MM.1S (cell line): Measurements from ENCODE around the gene RPS18.
A peak's percentile ranks its signal among the peaks of the same experiment; 100 is the strongest.

Experiments used
- DNase-seq: peaks from one replicate; pipeline ENCODE4 v3.0.0-alpha.2; 2015
- H2AFZ ChIP-seq: fragments of 300-600 bp; sonication (generic); 2 replicates; pipeline ENCODE4 v1.6.0; 2016; ENCODE audit warnings: antibody characterized with exemption, low read length
- H3F3A ChIP-seq: fragments of 300-600 bp; sonication (generic); 2 replicates; pipeline ENCODE4 v1.6.1; 2016; ENCODE audit warnings: mild to moderate bottlenecking, antibody characterized with exemption, low read length, moderate library complexity, mixed read lengths; ENCODE audit not compliant: insufficient read depth
- H3K27ac ChIP-seq: fragments of 300-600 bp; sonication (generic); 2 replicates; pipeline ENCODE4 v1.5.1; 2016; ENCODE audit warnings: mild to moderate bottlenecking, low read length
- H3K27me3 ChIP-seq: fragments of 300-600 bp; sonication (generic); replicated peaks from 2 replicates; pipeline ENCODE4 v1.6.0; 2016; ENCODE audit warnings: low read length; ENCODE audit not compliant: insufficient read depth
- H3K36me3 ChIP-seq: fragments of 300-600 bp; sonication (generic); replicated peaks from 2 replicates; pipeline ENCODE4 v1.6.1; 2016; ENCODE audit warnings: mild to moderate bottlenecking, low read length, mixed read lengths; ENCODE audit not compliant: insufficient read depth
- H3K4me1 ChIP-seq: fragments of 300-600 bp; sonication (generic); 2 replicates; pipeline ENCODE4 v1.6.1; 2016; ENCODE audit warnings: low read length, mixed read lengths
- H3K4me2 ChIP-seq: fragments of 300-600 bp; sonication (generic); 2 replicates; pipeline ENCODE4 v1.6.0; 2016; ENCODE audit warnings: low read depth, low read length
- H3K4me3 ChIP-seq: fragments of 300-600 bp; sonication (generic); 2 replicates; pipeline ENCODE4 v1.5.1; 2016; ENCODE audit warnings: low read length, mixed read lengths
- H3K79me2 ChIP-seq: fragments of 300-600 bp; sonication (generic); 2 replicates; pipeline ENCODE4 v1.6.1; 2016; ENCODE audit warnings: mixed run types, low read length, mixed read lengths
- H3K9ac ChIP-seq: fragments of 300-600 bp; sonication (generic); 2 replicates; pipeline ENCODE4 v1.6.1; 2016; ENCODE audit warnings: low read length, mixed read lengths
- H3K9me2 ChIP-seq: fragments of 300-600 bp; sonication (generic); replicated peaks from 2 replicates; pipeline ENCODE4 v1.6.1; 2016; ENCODE audit warnings: mild to moderate bottlenecking, low read length, mixed read lengths; ENCODE audit not compliant: insufficient read depth
- H3K9me3 ChIP-seq: fragments of 300-600 bp; sonication (generic); replicated peaks from 2 replicates; pipeline ENCODE4 v1.6.1; 2016; ENCODE audit warnings: mild to moderate bottlenecking, low read length, mixed read lengths; ENCODE audit not compliant: insufficient read depth
- H4K20me1 ChIP-seq: fragments of 300-600 bp; sonication (generic); 2 replicates; pipeline ENCODE4 v1.6.1; 2016; ENCODE audit warnings: mild to moderate bottlenecking, low read length, moderate library complexity, mixed read lengths; ENCODE audit not compliant: insufficient read depth
- CTCF ChIP-seq: fragments of 300-600 bp; sonication (generic); IDR thresholded peaks from 2 replicates; pipeline ENCODE4 v1.5.1; 2016; ENCODE audit warnings: antibody characterized with exemption, low read length, mixed read lengths
- EZH2 ChIP-seq: fragments of 300-600 bp; sonication (generic); optimal IDR thresholded peaks from 2 replicates; pipeline ENCODE3; 2017; ENCODE audit warnings: low read depth, mild to moderate bottlenecking, antibody characterized with exemption, low read length, mixed read lengths
- EZH2phosphoT487 ChIP-seq: fragments of 300-600 bp; sonication (generic); IDR thresholded peaks from 2 replicates; pipeline ENCODE4 v1.6.1; 2018; ENCODE audit warnings: antibody characterized with exemption, low read length

The RPS18 gene

GRCh38 chr6:33317419-33317668, 45.5 kb downstream of the RPS18 start:
- Histone ChIP-seq H3K27ac (no peak overlapping the region; the same call in 1 of the 2 replicates), H3K9me2 (no peaks in the 10 kb centered on the region), H3K4me2 (peak overlapping the region; percentile 39; the same call in 1 of the 2 replicates), H3K36me3 (peaks cover 9% of the 10 kb centered on the region), H4K20me1 (no peaks in the 10 kb centered on the region), H2AFZ (no peak overlapping the region), H3K9ac (peak overlapping the region; percentile 49; the same call in 1 of the 2 replicates), H3K79me2 (peaks cover 81% of the 10 kb centered on the region), H3K27me3 (no peaks in the 10 kb centered on the region), H3F3A (peaks cover 45% of the 10 kb centered on the region), H3K4me3 (peak overlapping the region; percentile 33; the same call in 1 of the 2 replicates), H3K4me1 (peaks cover 46% of the 10 kb centered on the region), H3K9me3 (no peaks in the 10 kb centered on the region)
- DNase-seq: no peak
- no peak for TF ChIP-seq CTCF
- no peak for TF ChIP-seq EZH2phosphoT487
- no peak for TF ChIP-seq EZH2

- peak within 1 kb of the TSS; percentile 40; the same call in 1 of the 2 replicates for H2AFZ ChIP-seq
- H3K79me2 ChIP-seq: peaks cover 82% of the 10 kb centered on the region
- TF ChIP-seq EZH2 (no peak), CTCF (no peak), EZH2phosphoT487 (no peak)
These were observed 46.0 kb downstream of the RPS18 start, which contains the start of gene ZBTB22 for GRCh38 chr6:33317669-33318425. ZBTB22 (minus strand) TSS chr6:33317744; CDS start chr6:33316916, 828 bp downstream.

GRCh38 chr6:33318426-33319073, 46.7 kb downstream of the RPS18 start:
- Histone ChIP-seq H3K27me3 (no peaks in the 10 kb centered on the region), H4K20me1 (no peaks in the 10 kb centered on the region), H3K27ac (peak overlapping the region; percentile 74; the same call in 1 of the 2 replicates), H3K9me3 (no peaks in the 10 kb centered on the region), H3F3A (peaks cover 38% of the 10 kb centered on the region), H3K79me2 (peaks cover 75% of the 10 kb centered on the region), H3K9ac (peak overlapping the region; percentile 49; the same call in 1 of the 2 replicates), H3K4me2 (peak overlapping the region; percentile 95), H3K4me1 (peaks cover 46% of the 10 kb centered on the region), H3K9me2 (no peaks in the 10 kb centered on the region), H3K36me3 (peaks cover 9% of the 10 kb centered on the region), H2AFZ (0 out of 2 replicates have a peak overlapping the region, but pooled peaks have one; percentile 40), H3K4me3 (peak overlapping the region; percentile 64)
- DNase-seq: no peak
- TF ChIP-seq CTCF: no peak
- TF ChIP-seq EZH2: no peak
- TF ChIP-seq EZH2phosphoT487: no peak

More at GRCh38 chr6:33317669-33318425, 46.0 kb downstream of the RPS18 start, which contains the start of gene ZBTB22:
- Histone ChIP-seq H3K9me3 (no peaks in the 10 kb centered on the region), H3K4me3 (peak within 1 kb of the TSS; percentile 64), H3K4me1 (peaks cover 46% of the 10 kb centered on the region), H3K9ac (peak within 1 kb of the TSS; percentile 49; the same call in 1 of the 2 replicates), H3K27ac (peak within 1 kb of the TSS; percentile 74), H3K27me3 (no peaks in the 10 kb centered on the region), H3K9me2 (no peaks in the 10 kb centered on the region), H3F3A (peaks cover 40% of the 10 kb centered on the region), H4K20me1 (no peaks in the 10 kb centered on the region), H3K36me3 (peaks cover 9% of the 10 kb centered on the region), H3K4me2 (peak within 1 kb of the TSS; percentile 95)
- peak; percentile 96 for DNase-seq
